NCI-H2081 treated with DMSO at 0.1 percent for 48 hours (cell line): ENCODE results near the gene PLD1.
"Not testable (repeated sequence)": the region's sequence is repeated elsewhere in the genome, so short reads cannot be mapped to it uniquely, and the experiment has no call there.

ENCODE experiments used
- DNase-seq: peaks from one replicate; lab custom pipeline; 2025; lab: John Stamatoyannopoulos, UW

PLD1 gene

DNA sequence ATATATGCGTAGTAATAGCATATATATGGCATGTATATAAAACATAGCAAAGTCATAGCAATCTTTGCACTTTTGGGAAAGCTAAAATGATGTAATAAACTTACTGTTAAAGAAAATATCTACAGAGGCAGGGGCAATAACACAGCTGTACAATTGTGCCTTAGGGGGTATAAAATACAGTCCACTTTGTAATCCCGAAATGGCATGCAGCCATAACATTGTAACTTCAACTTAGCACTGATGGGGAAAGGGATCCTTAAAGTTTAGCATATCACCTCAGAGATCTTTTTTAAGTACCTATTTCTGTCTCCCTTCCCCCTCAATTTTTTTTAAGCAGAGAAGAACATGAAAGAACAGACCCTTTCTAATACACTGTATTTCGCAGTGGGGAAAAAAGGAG lies 40.8 kb downstream of the PLD1 start:
- no peak for DNase-seq

DNA sequence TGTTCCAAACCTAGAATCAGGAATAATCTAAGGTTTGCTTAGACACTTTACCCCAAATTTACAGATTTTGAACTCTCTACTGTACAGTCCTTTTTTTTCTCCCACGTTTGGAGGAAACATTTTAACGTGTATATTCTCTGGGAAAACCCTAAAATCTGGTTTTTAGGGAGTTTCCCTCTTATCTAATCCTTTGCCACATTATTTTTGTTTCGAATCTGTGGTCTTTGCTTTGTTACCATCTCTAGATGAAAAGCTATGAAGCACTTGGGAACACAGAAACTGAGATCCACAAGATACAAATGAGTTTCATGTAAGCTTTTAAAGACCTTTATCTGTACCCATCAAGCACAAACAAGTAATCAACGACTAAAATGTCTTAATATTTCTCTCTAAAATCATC lies 41.3 kb downstream of the PLD1 start:
- no peak for DNase-seq

DNA sequence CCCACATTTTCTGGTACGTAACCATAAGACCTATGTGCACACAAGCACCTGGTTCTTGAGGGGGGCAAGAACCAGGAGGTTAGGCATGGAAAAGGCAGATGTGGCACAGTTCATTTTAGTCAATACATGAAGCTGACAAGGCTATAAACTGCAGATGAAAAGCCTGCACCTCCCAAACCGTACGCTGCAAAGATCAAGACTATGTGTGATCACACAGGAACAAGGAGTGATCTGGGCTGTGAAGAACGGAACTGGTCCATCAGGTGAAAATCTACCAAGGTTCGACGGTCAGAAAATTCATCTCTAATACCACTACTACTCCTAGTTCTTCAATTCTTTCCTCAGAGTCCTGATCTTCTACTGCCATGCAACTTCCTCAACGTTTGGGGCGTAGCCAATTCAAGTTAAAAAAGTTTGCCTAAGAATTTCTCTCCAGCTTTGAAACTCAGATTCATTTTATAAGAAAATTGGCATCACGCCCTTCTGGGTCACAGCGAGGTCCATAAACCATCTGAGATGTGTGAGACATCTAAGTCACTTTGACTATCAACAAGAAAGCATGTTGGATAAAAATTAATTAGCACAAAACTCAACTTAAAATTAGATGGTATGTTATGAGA lies 41.9 kb downstream of the PLD1 start:
- no peak for DNase-seq

DNA sequence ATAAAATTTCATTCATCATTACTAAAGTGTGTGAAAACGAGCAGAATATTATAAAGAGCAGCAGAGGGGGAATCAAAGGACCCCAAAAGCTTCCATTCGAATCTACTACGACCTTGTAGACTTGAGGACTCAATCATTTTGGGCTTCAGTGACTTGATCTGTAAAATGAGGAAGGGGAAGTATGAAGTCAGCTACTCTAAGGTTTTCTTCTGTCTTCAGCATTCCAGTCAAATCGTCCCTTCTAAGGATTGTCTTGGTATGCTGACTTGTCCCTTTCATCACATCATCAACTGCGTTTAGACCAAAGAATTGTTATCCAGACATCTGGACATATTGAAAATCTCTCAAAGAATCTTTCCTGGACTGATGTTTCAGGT lies 44.8 kb downstream of the PLD1 start:
- no peak for DNase-seq

DNA sequence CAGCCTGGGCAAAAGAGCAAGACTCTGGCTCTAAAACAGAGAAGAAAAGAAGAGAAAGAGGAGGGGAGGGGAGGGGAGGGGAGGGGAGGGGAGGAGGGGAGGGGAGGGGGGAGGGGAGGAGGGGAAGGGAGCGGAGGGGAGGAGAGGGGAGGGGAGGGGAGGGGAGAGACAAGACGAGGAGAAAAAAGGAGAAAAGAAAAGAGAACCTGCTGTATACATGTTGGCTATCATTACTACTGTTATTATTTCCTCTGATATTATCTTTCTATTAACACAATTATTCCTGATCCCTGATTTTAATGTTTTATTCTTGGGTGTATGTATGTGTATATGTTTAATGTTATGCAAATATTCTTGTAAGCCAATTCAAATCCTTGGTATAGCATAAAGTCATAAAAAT lies 46.9 kb downstream of the PLD1 start:
- no peak for DNase-seq

DNA sequence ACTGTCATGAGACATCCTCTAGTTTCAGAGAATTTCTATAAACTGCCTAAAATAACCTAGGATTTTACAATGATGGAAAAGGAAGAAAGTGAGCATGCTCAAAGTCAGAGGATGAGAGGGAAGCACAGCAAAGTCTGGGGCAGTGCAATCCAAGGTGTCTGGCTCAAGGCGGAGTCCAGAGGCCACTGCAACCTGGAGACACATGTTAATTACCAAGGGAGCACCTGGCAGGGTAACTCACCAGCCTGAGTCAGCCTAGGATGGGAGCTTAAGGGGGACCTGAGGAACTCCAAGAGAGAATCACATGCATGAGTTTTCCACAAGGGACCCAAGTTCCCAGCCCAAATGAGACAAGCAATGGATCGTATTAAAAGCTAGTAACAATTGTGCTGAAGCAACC lies 49.8 kb downstream of the PLD1 start:
- no peak for DNase-seq

DNA sequence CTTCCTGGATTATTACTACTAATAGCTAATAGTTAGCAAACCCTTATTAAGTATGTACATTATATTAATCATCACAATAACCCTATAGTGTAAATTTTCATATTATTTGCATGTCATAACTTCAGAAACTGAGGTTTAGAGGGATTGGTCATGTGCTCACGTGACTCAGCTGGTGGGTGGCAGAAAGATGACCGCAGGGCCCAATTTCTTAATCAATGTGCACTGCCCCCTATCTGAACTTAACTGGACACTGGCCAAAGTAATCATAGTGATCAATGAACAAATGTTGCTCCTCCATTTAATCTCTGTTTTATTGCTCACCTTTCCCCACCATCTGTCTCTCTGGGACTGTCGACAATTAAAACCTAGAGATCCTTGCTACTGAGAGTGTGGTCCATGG lies 52.2 kb downstream of the PLD1 start:
- DNase-seq: no peak

DNA sequence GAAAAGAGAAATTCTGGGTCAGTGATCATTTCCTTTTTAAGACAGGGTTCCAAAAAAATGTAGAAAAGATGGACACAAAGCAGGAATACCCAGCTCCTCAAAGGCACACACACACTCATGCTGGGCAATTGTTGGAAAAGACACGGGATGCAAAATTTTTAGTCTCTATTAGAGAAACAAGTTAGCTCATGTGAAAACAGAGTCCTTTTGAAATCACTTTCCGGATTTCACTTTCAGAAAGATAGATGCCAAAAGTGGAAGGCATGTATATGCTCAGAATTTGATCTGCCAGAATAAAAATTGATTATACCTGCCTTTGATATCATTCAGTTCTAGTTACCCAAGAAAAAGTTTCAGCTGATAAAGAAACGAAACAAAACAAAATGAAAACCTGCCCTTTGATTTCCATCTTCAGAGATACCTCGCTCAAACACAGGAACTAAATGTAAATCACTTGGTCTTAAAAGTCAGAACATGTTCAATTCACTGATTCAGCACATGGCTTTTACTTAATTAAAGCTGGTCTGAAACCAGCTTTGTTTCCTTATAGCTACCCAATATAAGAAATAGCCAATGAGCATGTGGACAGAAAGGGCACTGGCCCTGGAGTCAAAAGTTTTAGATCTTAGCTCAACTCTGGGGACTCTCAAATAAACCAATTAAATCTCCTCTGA lies 52.8 kb downstream of the PLD1 start:
- no peak for DNase-seq

DNA sequence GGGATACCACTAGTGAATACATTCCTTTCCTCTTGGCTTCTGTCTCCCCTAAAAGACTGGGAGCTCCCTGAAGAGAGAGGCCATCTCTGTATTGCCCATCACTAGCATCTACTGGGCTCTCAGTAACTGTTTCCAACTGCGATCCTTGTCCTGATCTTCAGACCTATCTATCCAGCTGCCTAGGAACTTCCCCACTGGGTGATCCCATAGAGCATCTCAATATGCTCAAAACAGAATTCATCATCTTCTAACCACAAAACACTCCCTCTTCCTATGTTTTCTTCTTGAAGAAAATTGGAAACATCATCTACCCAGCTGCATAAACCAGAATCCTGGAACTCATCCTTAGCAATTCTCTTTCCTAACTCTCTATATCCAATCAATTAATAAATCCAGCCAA lies 54.6 kb downstream of the PLD1 start:
- no peak for DNase-seq

DNA sequence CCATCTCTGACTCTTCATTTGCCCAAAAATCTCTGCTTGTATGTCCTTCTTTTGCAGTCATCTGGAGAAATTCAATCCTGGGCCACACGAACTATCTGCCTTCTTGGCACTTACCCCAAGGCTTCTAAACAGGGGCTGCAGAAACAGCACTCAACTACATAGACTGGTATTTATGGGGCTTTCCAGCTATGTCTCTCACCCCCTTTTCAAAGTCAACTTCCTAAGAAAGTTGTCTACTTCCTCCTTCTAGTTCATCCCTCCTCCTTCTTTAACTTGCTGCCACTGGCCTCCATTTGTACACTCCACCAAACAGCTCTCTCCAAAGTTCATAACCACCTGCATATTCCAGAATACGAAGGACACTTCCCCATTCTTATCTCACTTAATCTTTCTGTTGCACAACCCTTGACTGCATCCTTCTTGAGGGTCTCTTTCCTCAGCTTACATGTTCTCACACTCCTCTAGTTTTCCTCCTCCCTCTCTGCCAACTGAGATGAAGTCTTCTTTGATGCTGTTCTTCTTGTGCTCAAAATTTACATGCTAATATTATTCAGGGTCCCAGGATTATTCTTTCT lies 55.2 kb downstream of the PLD1 start:
- DNase-seq: no peak

DNA sequence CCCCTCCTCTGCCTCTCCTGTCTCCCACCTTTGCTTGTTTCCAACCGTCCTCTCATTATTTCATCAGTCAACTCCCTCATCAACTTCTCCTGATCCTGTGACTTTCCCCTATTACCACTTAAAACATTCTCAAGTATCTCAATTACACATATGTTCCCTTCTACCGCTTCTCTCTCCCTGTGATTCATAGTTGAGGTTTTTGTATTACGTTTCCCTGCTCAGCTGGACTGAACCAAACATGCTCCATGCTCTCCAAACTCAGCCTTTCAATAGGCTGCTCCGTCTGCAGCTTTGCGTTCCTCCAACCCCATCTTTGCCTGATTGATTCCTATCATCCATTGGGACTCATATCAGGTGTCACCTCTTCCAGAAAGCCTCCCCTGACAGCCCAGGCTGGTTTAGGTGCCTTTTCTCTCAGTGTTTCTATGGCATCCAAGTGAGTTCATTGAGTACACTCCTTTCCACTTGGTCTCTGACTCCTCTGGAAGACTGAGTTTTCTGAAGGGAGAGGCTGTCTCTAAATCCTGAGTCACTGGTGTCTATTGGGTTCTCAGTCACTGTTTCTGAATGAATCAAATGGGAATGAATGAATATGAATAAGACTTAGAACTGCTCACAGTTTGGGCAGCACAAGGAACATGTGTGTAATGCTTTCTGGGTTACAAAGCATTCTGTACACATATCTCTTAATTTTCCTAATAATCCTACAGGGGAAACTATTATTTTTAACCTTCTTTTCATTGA lies 56.4 kb downstream of the PLD1 start:
- no peak for DNase-seq

DNA sequence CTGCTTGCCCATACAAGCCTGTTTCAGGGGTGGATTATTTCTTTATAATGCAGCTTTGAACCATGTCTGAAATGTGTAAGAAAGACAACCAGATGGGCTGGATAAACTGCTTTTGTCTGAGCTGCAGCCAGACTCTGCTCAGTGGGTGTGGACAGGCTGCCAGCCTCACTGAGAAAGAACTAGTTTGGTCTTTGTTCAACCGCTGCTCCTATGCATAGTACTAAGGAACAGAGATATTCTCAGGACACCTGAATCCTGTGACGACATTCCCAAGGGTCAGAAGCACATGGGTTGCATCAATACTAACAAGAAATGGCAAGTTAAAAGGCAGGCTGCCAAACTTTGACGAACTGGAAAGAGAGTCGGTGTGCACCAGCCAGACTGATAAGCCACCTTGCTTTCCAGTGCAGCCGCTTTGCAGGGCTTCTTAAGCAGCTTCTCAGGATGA lies 57.2 kb downstream of the PLD1 start:
- DNase-seq: no peak

DNA sequence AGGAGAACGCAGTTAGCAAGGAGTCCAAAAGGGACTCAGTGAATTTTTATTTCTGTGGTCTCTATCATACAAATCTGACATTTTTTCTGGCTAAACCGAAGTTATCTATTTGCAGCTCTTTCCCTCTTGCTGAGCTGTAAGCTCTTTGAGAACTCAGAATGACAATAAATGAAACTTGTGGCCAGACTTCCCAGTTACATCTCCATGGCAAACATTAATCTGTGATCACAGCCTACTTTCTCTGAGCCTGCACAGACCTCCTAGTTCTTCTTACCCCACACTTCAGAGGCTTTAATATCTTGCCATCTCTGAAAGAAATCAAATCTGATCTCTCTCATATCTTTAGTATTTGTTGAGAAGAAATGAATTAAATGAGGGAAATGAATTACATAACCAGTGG lies 58.0 kb downstream of the PLD1 start:
- no peak for DNase-seq

DNA sequence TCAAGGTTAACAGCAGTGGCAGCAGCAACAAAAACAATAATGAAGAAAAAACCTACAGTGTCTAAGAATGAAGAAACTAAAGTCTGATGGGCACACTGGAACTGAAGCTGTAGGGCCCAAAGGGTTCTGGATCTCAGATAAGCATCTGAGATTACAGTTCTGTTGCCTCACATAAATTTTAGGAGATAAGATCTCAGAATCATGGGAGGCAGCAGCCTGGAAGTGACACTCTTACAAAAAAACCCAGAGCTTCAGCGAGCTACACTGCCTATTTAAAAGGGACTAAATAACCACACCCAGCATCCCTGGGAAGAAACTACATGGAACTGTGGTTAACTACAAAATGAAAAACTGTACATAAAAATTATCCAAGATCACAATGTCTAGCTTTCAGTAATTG lies 61.2 kb downstream of the PLD1 start:
- no peak for DNase-seq

DNA sequence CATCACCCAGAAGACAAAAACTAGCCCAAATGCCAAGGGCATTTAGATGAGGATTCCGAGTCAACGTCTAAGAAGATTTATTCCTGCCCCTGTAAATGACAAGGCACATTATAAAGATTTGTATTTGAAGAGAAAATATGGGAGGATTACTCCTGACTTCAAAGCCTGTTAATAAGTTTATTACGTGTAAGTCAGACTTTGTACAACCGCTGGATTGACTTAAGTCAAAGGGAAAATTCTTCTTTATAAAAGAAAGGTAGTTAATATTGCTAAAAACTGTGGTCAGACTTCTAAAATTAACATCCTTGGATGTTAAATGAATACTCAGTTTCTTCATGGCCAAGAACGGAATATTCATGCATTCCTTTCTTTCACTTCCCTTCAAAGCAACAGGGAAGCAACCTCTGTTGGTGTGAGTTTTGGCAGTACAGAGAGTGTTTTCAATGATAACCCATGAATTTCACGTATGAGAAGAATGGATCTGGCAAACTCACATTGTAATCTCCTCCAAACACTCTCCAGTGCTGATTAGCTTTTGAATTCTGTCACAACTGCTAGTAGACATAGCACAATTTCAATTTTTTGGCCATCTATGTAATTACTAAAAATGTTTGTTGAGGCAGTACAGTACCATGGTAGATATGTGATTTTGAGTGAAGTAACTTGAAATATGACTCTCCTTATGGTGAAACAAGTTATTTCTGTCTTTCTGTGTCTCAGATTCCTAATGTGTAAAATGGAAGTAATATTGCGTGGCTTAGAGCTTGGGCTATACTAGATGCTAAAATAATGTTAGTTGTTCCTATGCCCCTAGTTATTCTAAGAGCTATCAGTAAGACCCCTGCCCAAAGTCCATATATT lies 62.0 kb downstream of the PLD1 start:
- no peak for DNase-seq

DNA sequence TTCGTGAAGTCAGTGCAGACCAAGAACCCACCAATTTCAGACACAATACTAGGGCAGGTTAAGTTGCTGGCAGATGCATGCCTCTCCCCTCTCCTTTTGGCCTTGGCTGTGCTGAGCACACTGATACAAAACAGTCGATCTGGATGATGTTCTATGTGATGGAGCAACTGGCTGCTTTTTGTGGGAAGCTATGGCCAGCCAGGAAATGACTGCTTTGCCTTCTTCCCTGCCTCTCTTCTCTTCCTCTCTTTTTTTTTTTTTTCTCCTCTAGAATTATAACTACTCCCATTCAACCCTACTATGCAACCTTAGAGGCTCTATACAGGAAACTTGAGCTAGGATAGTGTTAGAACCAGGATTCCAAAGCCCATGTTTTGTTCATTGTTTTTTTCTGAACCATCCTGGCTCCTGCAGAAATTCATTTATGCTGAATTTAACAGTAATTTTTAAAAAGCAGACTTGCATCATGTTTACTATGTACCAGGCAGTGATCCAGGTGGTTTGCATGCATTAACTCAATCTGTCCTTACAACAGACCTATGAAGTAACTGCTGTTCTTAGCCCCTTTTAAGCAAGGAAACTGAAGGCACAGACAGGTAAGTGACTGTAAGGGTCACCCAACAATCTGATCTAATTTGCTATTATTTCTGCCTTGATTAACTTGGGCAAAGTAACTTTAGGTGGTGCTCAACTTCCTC lies 62.9 kb downstream of the PLD1 start:
- DNase-seq: no peak

DNA sequence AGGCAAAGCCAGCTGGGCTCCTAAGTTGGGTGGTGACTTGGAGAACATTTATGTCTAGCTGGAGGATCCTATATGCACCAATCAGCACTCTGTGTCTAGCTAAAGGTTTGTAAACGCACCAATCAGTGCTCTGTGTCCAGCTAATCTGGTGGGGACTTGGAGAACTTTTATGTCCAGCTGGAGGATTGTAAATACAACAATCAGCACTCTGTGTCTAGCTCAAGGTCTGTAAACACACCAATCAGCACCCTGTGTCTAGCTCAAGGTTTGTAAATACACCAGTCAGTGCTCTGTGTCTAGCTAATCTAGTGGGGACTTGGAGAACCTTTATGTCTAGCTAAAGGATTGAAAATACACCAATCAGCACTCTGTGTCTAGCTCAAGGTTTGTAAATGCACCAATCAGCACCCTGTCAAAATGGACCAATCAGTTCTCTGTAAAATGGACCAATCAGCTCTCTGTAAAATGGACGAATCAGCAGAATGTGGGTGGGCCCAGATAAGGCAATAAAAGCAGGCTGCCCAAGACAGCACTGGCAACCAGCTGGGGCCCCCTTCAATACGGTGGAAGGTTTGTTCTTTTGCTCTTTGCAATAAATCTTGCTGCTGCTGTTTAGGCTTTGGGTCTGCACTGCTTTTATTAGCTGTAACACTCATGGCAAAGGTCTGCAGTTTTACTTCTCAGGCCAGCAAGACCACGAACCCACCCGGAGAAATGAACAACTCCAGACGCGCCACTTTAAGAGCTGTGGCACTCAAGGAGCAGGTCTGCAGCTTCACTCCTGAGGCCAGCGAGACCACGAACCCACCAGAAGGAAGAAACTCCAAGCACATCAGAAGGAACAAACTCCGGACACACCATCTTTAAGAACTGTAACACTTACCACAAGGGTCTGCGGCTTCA lies 63.7 kb downstream of the PLD1 start:
- DNase-seq: not testable (repeated sequence)

DNA sequence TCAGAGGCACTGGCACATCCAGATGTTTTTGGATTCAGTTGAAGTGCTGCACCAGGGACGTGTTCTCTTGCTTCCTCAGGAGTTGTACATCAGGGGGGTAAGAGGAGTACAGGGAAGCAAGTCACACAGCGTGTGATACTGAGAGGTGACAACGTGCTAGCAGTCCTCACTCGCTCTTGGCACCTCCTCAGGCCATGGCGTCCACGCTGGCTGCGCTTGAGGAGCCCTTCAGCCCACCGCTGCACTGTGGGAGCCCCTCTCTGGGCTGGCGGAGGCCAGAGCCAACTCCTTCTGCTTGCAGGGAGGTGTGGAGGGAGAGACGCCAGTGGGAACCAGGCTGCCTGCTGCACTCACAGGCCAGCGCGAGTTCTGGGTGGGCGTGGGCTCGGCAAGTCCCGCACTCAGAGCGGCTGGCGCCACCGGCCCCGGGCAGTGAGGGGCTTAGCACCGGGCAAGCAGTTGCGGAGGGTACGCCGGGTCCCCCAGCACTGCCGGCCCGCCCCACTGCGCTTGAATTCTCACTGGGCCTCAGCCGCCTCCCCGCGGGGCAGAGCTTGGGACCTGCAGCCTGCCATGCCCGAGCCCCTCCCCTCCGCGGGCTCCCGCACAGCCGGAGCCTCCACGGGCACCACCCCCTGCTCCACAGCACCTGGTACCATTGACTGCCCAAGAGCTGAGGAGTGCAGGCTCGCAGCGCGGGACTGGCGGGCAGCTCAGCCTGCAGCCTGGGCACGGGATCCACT lies 64.5 kb downstream of the PLD1 start:
- DNase-seq: no peak

DNA sequence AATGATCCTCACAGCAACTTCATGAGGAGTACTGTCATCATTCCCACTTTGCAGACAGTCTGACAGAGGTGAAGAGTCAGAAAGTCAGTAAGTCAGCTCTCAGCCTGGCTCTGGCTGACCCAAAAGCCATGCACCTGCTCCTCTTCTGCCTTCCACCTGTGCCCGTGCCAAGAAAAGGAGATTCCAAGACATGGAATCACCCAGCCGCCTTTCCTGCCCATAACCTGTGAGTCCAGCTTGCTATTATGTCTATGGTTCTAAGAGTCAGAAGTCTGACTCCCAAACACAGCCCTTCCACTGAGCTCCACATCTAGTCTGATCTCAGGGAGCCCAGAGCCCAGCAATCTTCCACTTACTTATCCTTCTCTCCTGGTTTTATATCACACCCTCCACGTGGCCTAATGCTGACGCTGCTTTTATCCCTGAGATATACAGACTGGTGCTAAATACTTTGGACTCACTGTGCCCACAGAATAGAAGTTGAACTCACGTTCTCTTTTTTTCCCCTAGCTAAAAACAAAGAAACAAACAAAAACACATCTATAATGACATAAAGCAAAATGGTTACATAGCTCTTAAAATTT lies 66.0 kb downstream of the PLD1 start:
- no peak for DNase-seq
